SU-DHL-6 (cell line): Measurements from ENCODE around the gene ZNF473.

Experiments
- CTCF ChIP-seq: fragments of 200-600 bp; sonication (generic); IDR thresholded peaks from one replicate; pipeline ENCODE4 v1.5.1; 2017; ENCODE audit warnings: antibody characterized with exemption, mild to moderate bottlenecking, low read length, moderate library complexity; ENCODE audit not compliant: insufficient read depth, poor library complexity, severe bottlenecking
- EZH2phosphoT487 ChIP-seq: fragments of 200-600 bp; sonication (generic), shearing (Covaris generic); conservative IDR thresholded peaks from 2 replicates; pipeline ENCODE4 v1.6.1; 2018; ENCODE audit warnings: mild to moderate bottlenecking, antibody characterized with exemption, low read length, moderate library complexity, mixed read lengths

- TF ChIP-seq CTCF (no peak), EZH2phosphoT487 (no peak)
Observed at GRCh38 chr19:49985871-49986270, 39.9 kb upstream of the ZNF473 start.
